ENCODE measurements around the gene IL22RA2. TPM values are rescaled to one million over a fixed set of nuclear protein-coding genes. Genes with fewer than 3 reads are reported as not detected.

The IL22RA2 gene
- total RNA-seq, 1 experiment from 2014 or later: not detected

- Histone ChIP-seq H3K4me2 (ENCODE audit: insufficient read depth, insufficient read length, low read length) (no peak overlapping the region), H3K4me1 (ENCODE audit: insufficient read depth, low read length) (peaks cover 4% of the 10 kb centered on the region; the same call in 1 of the 2 replicates), H3K27me3 (ENCODE audit: insufficient read depth, low read length) (no peaks in the 10 kb centered on the region), H2BK20ac (ENCODE audit: low read depth, low read length, poor library complexity, severe bottlenecking) (no peak overlapping the region), H2BK12ac (ENCODE audit: insufficient read length, low read depth, low read length) (no peak overlapping the region), H3K4ac (ENCODE audit: low read depth, low read length) (no peak overlapping the region), H2BK120ac (ENCODE audit: low read depth, low read length, poor library complexity, severe bottlenecking) (no peak overlapping the region), H4K91ac (ENCODE audit: insufficient read length, low read depth, low read length) (no peak overlapping the region), H4K20me1 (ENCODE audit: control insufficient read depth, insufficient read depth, insufficient read length) (no peaks in the 10 kb centered on the region), H4K8ac (replicated peaks; ENCODE audit: insufficient read length, low read depth, low read length) (no peak overlapping the region), H3T11ph (ENCODE audit: low read length) (no peak overlapping the region), H3K18ac (ENCODE audit: insufficient read length, low read depth, low read length) (no peak overlapping the region), H3K23ac (ENCODE audit: insufficient read length, low read depth, low read length) (no peak overlapping the region), H3K14ac (ENCODE audit: insufficient read depth, low read length) (no peak overlapping the region), H4K5ac (ENCODE audit: insufficient read length, low read depth, low read length) (no peak overlapping the region), H3K9ac (ENCODE audit: extremely low read depth, insufficient read length, low read length) (no peak overlapping the region), H2AK5ac (ENCODE audit: insufficient read length, low read length) (no peak overlapping the region), H3K23me2 (ENCODE audit: insufficient read length, low read depth, low read length, poor library complexity, severe bottlenecking) (no peaks in the 10 kb centered on the region), H2AFZ (ENCODE audit: low read length) (no peak overlapping the region), H3K79me2 (ENCODE audit: insufficient read depth, low read length) (no peaks in the 10 kb centered on the region), H3K79me1 (ENCODE audit: insufficient read depth, low read depth, low read length, poor library complexity, severe bottlenecking) (no peaks in the 10 kb centered on the region), H2BK5ac (ENCODE audit: insufficient read length, low read length) (no peak overlapping the region), H3K56ac (ENCODE audit: insufficient read length, low read depth, low read length) (no peak overlapping the region), H3K9me3 (ENCODE audit: control insufficient read depth, low read depth, low read length) (peaks cover 19% of the 10 kb centered on the region), H3K27ac (ENCODE audit: insufficient read length, low read depth, low read length) (no peak overlapping the region), H2BK15ac (ENCODE audit: low read depth, low read length) (no peak overlapping the region)
- no peak for TF ChIP-seq CTCF (conservative IDR thresholded peaks at IDR 0.05)
- no CpG with 5 or more reads among the region's 4 CpGs for whole genome bisulfite sequencing (ENCODE audit: extremely low coverage, insufficient read length, low lambda C conversion rate)
- peaks cover 27% of the 10 kb centered on the region in 2 experiments for H3K4me1 Mint-ChIP-seq
- no peak for DNase-seq
- H3K9me3 Mint-ChIP-seq: peaks cover 40 to 50% of the 10 kb centered on the region in 2 experiments
- no peak overlapping the region for H3K27ac Mint-ChIP-seq
- H3K4me3 Mint-ChIP-seq: no peak overlapping the region
- peaks cover 32 to 47% (median 35%) of the 10 kb centered on the region in 3 experiments for H3K36me3 Mint-ChIP-seq (ENCODE audit: insufficient read depth in 1 of 3, low read depth in 3 of 3)
- peaks cover 18% of the 10 kb centered on the region for H3K27me3 Mint-ChIP-seq (ENCODE audit: low read depth)
Measured at GRCh38 chr6:137167702-137168377, 5.6 kb downstream of the IL22RA2 start.
